ENCODE measurements around the gene KCNH6.

DNA sequence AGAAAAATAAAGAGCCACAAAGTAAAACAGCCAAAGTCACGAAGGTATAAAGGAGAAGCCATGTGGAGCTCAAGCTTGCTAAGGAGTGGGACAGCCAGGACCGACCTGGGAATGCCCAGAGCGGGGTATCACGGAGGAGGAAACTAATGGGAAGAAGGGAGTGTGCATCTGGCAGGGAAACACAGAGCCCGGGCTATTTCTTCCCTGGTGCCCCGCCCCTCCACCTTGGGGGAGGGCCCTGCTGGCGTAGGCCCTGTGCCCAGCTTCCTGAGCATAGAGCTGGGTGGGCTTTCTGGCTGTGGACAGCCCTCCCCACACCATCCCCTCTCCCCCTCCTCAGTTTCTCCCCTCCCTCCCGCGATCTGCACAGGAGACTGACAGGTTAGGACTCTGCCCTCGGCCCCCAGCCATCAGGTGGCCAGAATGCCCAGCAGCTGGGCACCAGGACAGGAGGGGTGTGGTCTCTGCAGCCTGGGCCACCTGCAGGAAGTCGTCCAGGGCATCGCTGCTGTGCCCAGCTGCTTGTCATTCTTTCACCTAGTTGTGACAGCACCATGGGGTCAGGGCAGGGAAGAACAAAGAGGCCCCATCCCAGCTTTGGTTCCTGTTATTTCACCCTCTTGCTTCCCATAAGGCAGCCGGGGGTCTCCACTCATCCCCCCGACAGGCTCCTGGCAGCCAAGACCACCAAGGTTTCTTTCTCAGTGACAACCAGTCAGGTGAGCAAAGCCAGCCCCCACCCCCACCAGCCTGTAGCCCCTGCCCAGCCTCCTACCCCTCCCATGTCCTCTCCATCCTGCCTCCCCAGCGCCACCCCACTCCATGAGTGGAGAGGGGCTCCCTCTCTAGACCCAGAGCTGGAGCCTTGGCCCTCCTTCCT is 20.0 kb downstream of the KCNH6 start:
- TF ChIP-seq CTCF (tag by site-specific recombination; IDR thresholded peaks at IDR 0.05) (no peak), ZNF580 (tag by site-specific recombination; IDR thresholded peaks at IDR 0.05) (no peak), YY2 (tag by site-specific recombination; IDR thresholded peaks at IDR 0.05) (no peak), ZNF768 (tag by site-specific recombination; IDR thresholded peaks at IDR 0.05) (no peak), ZNF239 (tag by site-specific recombination; IDR thresholded peaks at IDR 0.05) (no peak), ZNF175 (tag by site-specific recombination; IDR thresholded peaks at IDR 0.05) (no peak), ZNF416 (tag by site-specific recombination; IDR thresholded peaks at IDR 0.05) (no peak), ZNF311 (tag by site-specific recombination; IDR thresholded peaks at IDR 0.05; ENCODE audit: borderline replicate concordance) (no peak), ZSCAN30 (tag by site-specific recombination; IDR thresholded peaks at IDR 0.05) (no peak), ZNF214 (tag by site-specific recombination; IDR thresholded peaks at IDR 0.05; ENCODE audit: borderline replicate concordance) (no peak), ZNF645 (tag by site-specific recombination; IDR thresholded peaks at IDR 0.05) (no peak)
